ENCODE results near the gene NMT1.

The NMT1 gene

DNA sequence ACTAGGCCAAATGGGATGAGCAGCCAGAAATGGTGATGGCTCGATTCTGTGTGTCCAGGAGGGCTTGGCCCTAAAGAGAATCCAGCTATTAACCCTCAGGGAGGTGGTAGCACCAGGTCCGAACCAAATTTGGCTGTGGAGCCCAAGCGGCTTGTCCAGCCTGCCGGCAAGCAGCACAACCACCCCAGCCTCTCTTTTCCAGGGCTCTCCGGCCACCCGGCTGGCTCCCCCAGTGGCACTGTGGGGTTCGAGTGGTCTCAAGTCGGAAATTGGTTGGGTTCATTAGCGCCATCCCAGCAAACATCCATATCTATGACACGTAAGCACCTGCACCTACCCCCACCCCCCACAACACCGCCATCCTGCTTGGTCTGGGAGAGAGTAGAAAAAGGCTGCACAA lies 35.8 kb downstream of the NMT1 start:
- Histone ChIP-seq H3K4me1 (ENCODE audit: control insufficient read depth, insufficient read depth, low read length) (no peaks in the 10 kb centered on the region), H3K36me3 (ENCODE audit: control insufficient read depth, insufficient read depth, low read length) (peaks cover 34% of the 10 kb centered on the region; the same call in 1 of the 2 replicates), H3K27ac (ENCODE audit: low read length) (no peak overlapping the region), H3K27me3 (ENCODE audit: control insufficient read depth, insufficient read depth, low read length) (no peaks in the 10 kb centered on the region), H3K4me3 (ENCODE audit: low read length) (no peak overlapping the region), H3K9me3 (ENCODE audit: control insufficient read depth, insufficient read depth, low read length) (no peaks in the 10 kb centered on the region)
- no CpG with 5 or more reads among the region's 11 CpGs for WGBS (ENCODE audit: insufficient coverage, insufficient read length)
- no peak for DNase-seq (ENCODE audit: low read depth, low spot score)

- peaks cover 43% of the 10 kb centered on the region for H3K36me3 ChIP-seq (ENCODE audit: control insufficient read depth, insufficient read depth, low read length)
- WGBS (ENCODE audit: insufficient coverage, insufficient read length), result no CpG with 5 or more reads among the region's 13 CpGs
These were observed 37.2 kb downstream of the NMT1 start for GRCh38 chr17:45098081-45098868.

DNA sequence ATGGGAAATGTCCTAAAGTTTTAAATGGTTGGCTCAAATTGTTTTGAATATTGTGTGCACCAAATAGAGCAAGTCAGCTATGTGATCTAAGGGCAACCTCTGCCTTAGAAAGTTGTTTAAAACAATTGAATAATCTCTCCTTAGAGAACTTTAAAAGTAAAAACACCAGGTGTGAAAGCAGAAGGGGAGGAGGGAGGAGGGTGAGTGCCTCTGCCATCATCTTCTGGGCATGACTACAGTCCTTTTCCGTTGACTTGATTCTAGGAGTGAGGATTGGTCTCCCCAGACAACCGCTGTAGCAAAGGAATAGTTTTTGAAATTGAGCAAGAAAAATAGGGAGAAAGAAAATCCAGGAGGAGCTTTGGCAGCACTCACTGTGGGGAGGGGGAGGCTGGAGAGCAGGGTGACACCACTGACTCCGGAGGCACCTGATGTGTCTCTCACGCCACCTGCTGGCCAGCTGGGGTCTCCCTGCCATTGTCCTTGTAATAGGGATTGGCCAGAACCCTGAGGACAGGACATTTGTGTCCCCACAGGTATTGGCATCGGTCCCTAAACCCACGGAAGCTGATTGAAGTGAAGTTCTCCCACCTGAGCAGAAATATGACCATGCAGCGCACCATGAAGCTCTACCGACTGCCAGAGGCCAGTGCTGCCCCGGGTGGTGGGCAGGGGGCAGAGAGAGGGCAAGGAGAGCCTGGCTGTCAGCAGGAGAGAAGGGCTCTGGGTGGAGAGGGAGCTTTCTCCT lies 37.9 kb downstream of the NMT1 start:
- peak; percentile 58 for DNase-seq (ENCODE audit: low read depth, low spot score)
- H3K27ac ChIP-seq (ENCODE audit: low read length), result no peak overlapping the region
- no peaks in the 10 kb centered on the region for H3K27me3 ChIP-seq (ENCODE audit: control insufficient read depth, insufficient read depth, low read length)
- WGBS (ENCODE audit: insufficient coverage, insufficient read length), result no CpG with 5 or more reads among the region's 9 CpGs
- H3K4me3 ChIP-seq (ENCODE audit: low read length), result no peak overlapping the region
- H3K4me1 ChIP-seq (ENCODE audit: control insufficient read depth, insufficient read depth, low read length), result no peaks in the 10 kb centered on the region
- peaks cover 46% of the 10 kb centered on the region for H3K36me3 ChIP-seq (ENCODE audit: control insufficient read depth, insufficient read depth, low read length)
- no peaks in the 10 kb centered on the region for H3K9me3 ChIP-seq (ENCODE audit: control insufficient read depth, insufficient read depth, low read length)

More at GRCh38 chr17:45098081-45098868, 37.2 kb downstream of the NMT1 start:
- Histone ChIP-seq H3K4me3 (ENCODE audit: low read length) (no peak overlapping the region), H3K4me1 (ENCODE audit: control insufficient read depth, insufficient read depth, low read length) (no peaks in the 10 kb centered on the region), H3K9me3 (ENCODE audit: control insufficient read depth, insufficient read depth, low read length) (no peaks in the 10 kb centered on the region), H3K27ac (ENCODE audit: low read length) (no peak overlapping the region), H3K27me3 (ENCODE audit: control insufficient read depth, insufficient read depth, low read length) (no peaks in the 10 kb centered on the region)
- no peak for DNase-seq (ENCODE audit: low read depth, low spot score)

GRCh38 chr17:45101546-45101882 lies 40.4 kb downstream of the NMT1 start:
- H3K4me3 ChIP-seq (ENCODE audit: low read length), result no peak overlapping the region
- no peak overlapping the region for H3K27ac ChIP-seq (ENCODE audit: low read length)
- no peaks in the 10 kb centered on the region for H3K4me1 ChIP-seq (ENCODE audit: control insufficient read depth, insufficient read depth, low read length)
- H3K36me3 ChIP-seq (ENCODE audit: control insufficient read depth, insufficient read depth, low read length), result peaks cover 57% of the 10 kb centered on the region
- no peaks in the 10 kb centered on the region for H3K9me3 ChIP-seq (ENCODE audit: control insufficient read depth, insufficient read depth, low read length)
- no peaks in the 10 kb centered on the region for H3K27me3 ChIP-seq (ENCODE audit: control insufficient read depth, insufficient read depth, low read length)
- WGBS (ENCODE audit: insufficient coverage, insufficient read length), result no CpG with 5 or more reads among the region's 9 CpGs
- DNase-seq (ENCODE audit: low read depth, low spot score), result no peak

- no peak for DNase-seq (ENCODE audit: low read depth, low spot score)
- H3K4me3 ChIP-seq (ENCODE audit: low read length), result no peak overlapping the region
- H3K9me3 ChIP-seq (ENCODE audit: control insufficient read depth, insufficient read depth, low read length), result no peaks in the 10 kb centered on the region
- H3K4me1 ChIP-seq (ENCODE audit: control insufficient read depth, insufficient read depth, low read length), result no peaks in the 10 kb centered on the region
- peaks cover 58% of the 10 kb centered on the region for H3K36me3 ChIP-seq (ENCODE audit: control insufficient read depth, insufficient read depth, low read length)
- H3K27me3 ChIP-seq (ENCODE audit: control insufficient read depth, insufficient read depth, low read length), result no peaks in the 10 kb centered on the region
- no CpG with 5 or more reads among the region's 12 CpGs for WGBS (ENCODE audit: insufficient coverage, insufficient read length)
- no peak overlapping the region for H3K27ac ChIP-seq (ENCODE audit: low read length)
These were observed 41.0 kb downstream of the NMT1 start for GRCh38 chr17:45101883-45102811.

- no peak overlapping the region for H3K27ac ChIP-seq (ENCODE audit: low read length)
- no peak overlapping the region for H3K4me3 ChIP-seq (ENCODE audit: low read length)
- H3K27me3 ChIP-seq (ENCODE audit: control insufficient read depth, insufficient read depth, low read length), result no peaks in the 10 kb centered on the region
- H3K36me3 ChIP-seq (ENCODE audit: control insufficient read depth, insufficient read depth, low read length), result peaks cover 63% of the 10 kb centered on the region
- no peak for DNase-seq (ENCODE audit: low read depth, low spot score)
- WGBS (ENCODE audit: insufficient coverage, insufficient read length), result no CpG with 5 or more reads among the region's 9 CpGs
- H3K4me1 ChIP-seq (ENCODE audit: control insufficient read depth, insufficient read depth, low read length), result no peaks in the 10 kb centered on the region
- no peaks in the 10 kb centered on the region for H3K9me3 ChIP-seq (ENCODE audit: control insufficient read depth, insufficient read depth, low read length)
These were observed 41.7 kb downstream of the NMT1 start for GRCh38 chr17:45102856-45103255.

DNA sequence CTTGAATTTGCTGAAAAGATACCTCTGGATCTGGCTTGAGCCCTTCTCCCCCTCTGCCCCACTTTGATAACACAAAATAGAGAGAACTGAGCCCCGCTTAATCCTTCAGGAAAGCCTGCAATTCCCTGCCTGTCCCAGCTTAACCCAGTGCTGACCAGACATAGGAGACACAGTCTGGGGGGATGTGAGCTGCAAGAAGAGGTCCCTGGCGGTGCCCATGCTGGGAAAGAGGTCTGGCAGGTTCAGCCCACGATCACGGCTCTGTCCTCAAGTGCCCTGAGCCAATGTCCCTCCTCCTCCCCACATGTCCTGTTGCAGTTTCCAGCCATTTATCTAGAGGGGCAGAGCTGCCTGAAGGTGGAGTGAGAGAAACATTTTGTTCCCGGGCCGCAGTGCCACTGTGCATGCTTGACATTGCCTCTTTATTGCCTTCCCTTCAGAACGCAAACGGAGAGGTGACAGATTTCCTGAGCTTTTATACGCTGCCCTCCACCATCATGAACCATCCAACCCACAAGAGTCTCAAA lies 42.2 kb downstream of the NMT1 start:
- H3K4me3 ChIP-seq (ENCODE audit: low read length), result no peak overlapping the region
- H3K27ac ChIP-seq (ENCODE audit: low read length), result no peak overlapping the region
- WGBS (ENCODE audit: insufficient coverage, insufficient read length), result no CpG with 5 or more reads among the region's 9 CpGs
- no peaks in the 10 kb centered on the region for H3K4me1 ChIP-seq (ENCODE audit: control insufficient read depth, insufficient read depth, low read length)
- H3K36me3 ChIP-seq (ENCODE audit: control insufficient read depth, insufficient read depth, low read length), result peaks cover 61% of the 10 kb centered on the region
- no peaks in the 10 kb centered on the region for H3K27me3 ChIP-seq (ENCODE audit: control insufficient read depth, insufficient read depth, low read length)
- no peak for DNase-seq (ENCODE audit: low read depth, low spot score)
- no peaks in the 10 kb centered on the region for H3K9me3 ChIP-seq (ENCODE audit: control insufficient read depth, insufficient read depth, low read length)

- peaks cover 58% of the 10 kb centered on the region for H3K36me3 ChIP-seq (ENCODE audit: control insufficient read depth, insufficient read depth, low read length)
- no peak overlapping the region for H3K4me3 ChIP-seq (ENCODE audit: low read length)
- H3K27ac ChIP-seq (ENCODE audit: low read length), result no peak overlapping the region
- WGBS (ENCODE audit: insufficient coverage, insufficient read length), result no CpG with 5 or more reads among the region's 8 CpGs
- H3K27me3 ChIP-seq (ENCODE audit: control insufficient read depth, insufficient read depth, low read length), result no peaks in the 10 kb centered on the region
- no peaks in the 10 kb centered on the region for H3K4me1 ChIP-seq (ENCODE audit: control insufficient read depth, insufficient read depth, low read length)
- no peak for DNase-seq (ENCODE audit: low read depth, low spot score)
- no peaks in the 10 kb centered on the region for H3K9me3 ChIP-seq (ENCODE audit: control insufficient read depth, insufficient read depth, low read length)
These were observed 42.9 kb downstream of the NMT1 start for GRCh38 chr17:45104029-45104428.

- Histone ChIP-seq H3K36me3 (ENCODE audit: control insufficient read depth, insufficient read depth, low read length) (peaks cover 58% of the 10 kb centered on the region), H3K27ac (ENCODE audit: low read length) (no peak overlapping the region)
- WGBS (ENCODE audit: insufficient coverage, insufficient read length), result no CpG with 5 or more reads among the region's 6 CpGs
These were observed 43.4 kb downstream of the NMT1 start for GRCh38 chr17:45104497-45104896.

More at GRCh38 chr17:45104497-45104896, 43.4 kb downstream of the NMT1 start:
- no peak for DNase-seq (ENCODE audit: low read depth, low spot score)
- H3K9me3 ChIP-seq (ENCODE audit: control insufficient read depth, insufficient read depth, low read length), result no peaks in the 10 kb centered on the region
- no peaks in the 10 kb centered on the region for H3K27me3 ChIP-seq (ENCODE audit: control insufficient read depth, insufficient read depth, low read length)
- H3K4me1 ChIP-seq (ENCODE audit: control insufficient read depth, insufficient read depth, low read length), result no peaks in the 10 kb centered on the region
- no peak overlapping the region for H3K4me3 ChIP-seq (ENCODE audit: low read length)
